ENCODE results near the gene SEC14L5.

DNA sequence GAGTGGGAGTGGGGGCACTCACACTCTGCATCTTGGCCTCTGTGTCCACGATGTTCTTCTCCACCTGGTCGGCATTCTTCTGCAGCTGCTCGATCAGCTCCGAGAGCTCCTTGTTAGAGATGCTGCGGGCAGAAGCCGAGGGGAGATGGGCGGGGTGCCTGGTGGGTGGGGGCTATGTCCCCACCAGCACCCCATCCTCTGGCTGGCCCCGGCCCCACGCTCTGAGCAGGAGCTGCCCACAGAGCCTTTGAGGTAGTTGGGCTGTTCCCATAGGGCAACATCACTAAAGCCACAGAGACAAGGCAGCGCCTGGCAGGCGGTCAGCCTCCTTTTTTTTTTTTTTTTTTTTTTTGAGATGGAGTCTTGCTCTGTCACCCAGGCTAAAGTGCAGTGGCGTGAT, 47.3 kb upstream of the SEC14L5 start:
- TF ChIP-seq, protein P1, sequence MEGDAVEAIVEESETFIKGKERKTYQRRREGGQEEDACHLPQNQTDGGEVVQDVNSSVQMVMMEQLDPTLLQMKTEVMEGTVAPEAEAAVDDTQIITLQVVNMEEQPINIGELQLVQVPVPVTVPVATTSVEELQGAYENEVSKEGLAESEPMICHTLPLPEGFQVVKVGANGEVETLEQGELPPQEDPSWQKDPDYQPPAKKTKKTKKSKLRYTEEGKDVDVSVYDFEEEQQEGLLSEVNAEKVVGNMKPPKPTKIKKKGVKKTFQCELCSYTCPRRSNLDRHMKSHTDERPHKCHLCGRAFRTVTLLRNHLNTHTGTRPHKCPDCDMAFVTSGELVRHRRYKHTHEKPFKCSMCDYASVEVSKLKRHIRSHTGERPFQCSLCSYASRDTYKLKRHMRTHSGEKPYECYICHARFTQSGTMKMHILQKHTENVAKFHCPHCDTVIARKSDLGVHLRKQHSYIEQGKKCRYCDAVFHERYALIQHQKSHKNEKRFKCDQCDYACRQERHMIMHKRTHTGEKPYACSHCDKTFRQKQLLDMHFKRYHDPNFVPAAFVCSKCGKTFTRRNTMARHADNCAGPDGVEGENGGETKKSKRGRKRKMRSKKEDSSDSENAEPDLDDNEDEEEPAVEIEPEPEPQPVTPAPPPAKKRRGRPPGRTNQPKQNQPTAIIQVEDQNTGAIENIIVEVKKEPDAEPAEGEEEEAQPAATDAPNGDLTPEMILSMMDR (IDR thresholded peaks at IDR 0.05): no peak
- no peak for TF ChIP-seq POLR2AphosphoS5 (IDR thresholded peaks at IDR 0.05)
- no peak for TF ChIP-seq POLR2A (IDR thresholded peaks at IDR 0.05; ENCODE audit: low read depth)
- no peak for TF ChIP-seq EP300 (IDR thresholded peaks at IDR 0.05)

Data from esophagus muscularis mucosa (tissue), 4 donors.